Fibroblast of lung (primary cell): ENCODE results near the gene REEP1. TPM values are rescaled to one million over a fixed set of nuclear protein-coding genes. Genes with fewer than 3 reads are reported as not detected.

ENCODE experiments used
- DNase-seq, 2 donors: peaks; one replicate each; pipeline versions ENCODE4 v3.0.0 to v3.0.0-alpha.2; 2010; ENCODE audit warnings: low read depth in 2 of 2
- H2AFZ ChIP-seq: 2 replicates; pipeline ENCODE4 v1.5.1; 2012; ENCODE audit warnings: low read length, control low read depth, inconsistent platforms
- H3K27ac ChIP-seq: 2 replicates; pipeline ENCODE4 v1.5.1; 2011; ENCODE audit warnings: low read length, control low read depth; ENCODE audit not compliant: insufficient read depth
- H3K27me3 ChIP-seq: 2 replicates; pipeline ENCODE4 v1.5.1; 2011; ENCODE audit warnings: mild to moderate bottlenecking, low read length; ENCODE audit not compliant: control insufficient read depth, insufficient read depth
- H3K36me3 ChIP-seq: 2 replicates; pipeline ENCODE4 v1.5.1; 2011; ENCODE audit warnings: low read length; ENCODE audit not compliant: control insufficient read depth, insufficient read depth
- H3K4me1 ChIP-seq: 2 replicates; pipeline ENCODE4 v1.5.1; 2011; ENCODE audit warnings: low read length; ENCODE audit not compliant: control insufficient read depth, insufficient read depth; ENCODE audit errors: extremely low read depth
- H3K4me2 ChIP-seq: 2 replicates; pipeline ENCODE4 v1.5.1; 2011; ENCODE audit warnings: low read length, control low read depth; ENCODE audit not compliant: insufficient read depth; ENCODE audit errors: extremely low read depth
- H3K4me3 ChIP-seq, 4 experiments: fragments of 200-600 bp in 1 of 4; sonication (generic) in 1 of 4; replicated peaks in 1 of 4; 2 replicates each; pipeline ENCODE4 v1.5.1; 2011 to 2016; ENCODE audit warnings: low read length in 4 of 4, low read depth in 3 of 4, mild to moderate bottlenecking in 3 of 4, control low read depth in 2 of 4, inconsistent platforms in 1 of 4, mixed read lengths in 1 of 4; ENCODE audit not compliant: insufficient read depth in 1 of 4; ENCODE audit errors: control extremely low read depth in 1 of 4
- H3K79me2 ChIP-seq: 2 replicates; pipeline ENCODE4 v1.5.1; 2012; ENCODE audit warnings: mild to moderate bottlenecking, low read length, inconsistent platforms; ENCODE audit not compliant: control insufficient read depth, insufficient read depth
- H3K9ac ChIP-seq: 2 replicates; pipeline ENCODE4 v1.5.1; 2011; ENCODE audit warnings: mild to moderate bottlenecking, low read length, control low read depth; ENCODE audit not compliant: insufficient read depth
- H3K9me3 ChIP-seq: 2 replicates; pipeline ENCODE4 v1.5.1; 2012; ENCODE audit warnings: low read depth, low read length; ENCODE audit not compliant: control insufficient read depth, insufficient read depth
- H4K20me1 ChIP-seq: 2 replicates; pipeline ENCODE4 v1.5.1; 2011; ENCODE audit warnings: low read length; ENCODE audit not compliant: control insufficient read depth, insufficient read depth; ENCODE audit errors: extremely low read depth
- CTCF ChIP-seq, 2 donors: IDR thresholded peaks in 1 of 2; conservative IDR thresholded peaks in 1 of 2; 1 replicate in 1 of 2; 2 replicates in 1 of 2; pipeline ENCODE4 v1.5.1; 2011 to 2012; ENCODE audit warnings: low read length in 2 of 2, control low read depth in 1 of 2, inconsistent platforms in 1 of 2, low read depth in 1 of 2, mild to moderate bottlenecking in 1 of 2
- EZH2 ChIP-seq: IDR thresholded peaks from 2 replicates; pipeline ENCODE4 v1.5.1; 2012; ENCODE audit warnings: low read length, control low read depth, mild to moderate bottlenecking; ENCODE audit errors: missing control alignments
- polyA plus RNA-seq, 2 donors: library from polyadenylated mRNA; depleted of rRNA in 1 of 2; stranded (reverse) in 1 of 2; unstranded in 1 of 2; fragments of >200 nt; gene quantifications; 2 replicates each; pipeline ENCODE4 v1.2.1, GENCODE V29; 2011 to 2012; ENCODE audit warnings: missing spikeins in 1 of 2
- total RNA-seq: library from RNA; depleted of rRNA; stranded (reverse); fragments of >200 nt; gene quantifications from 2 replicates; pipeline ENCODE4 v1.2.1, GENCODE V29; 2014

REEP1 gene
- total and polyA plus RNA-seq, 2 donors (not counting 1 experiment from before 2014, with no cell fraction given): 0.02 TPM; not detected in 1

DNA sequence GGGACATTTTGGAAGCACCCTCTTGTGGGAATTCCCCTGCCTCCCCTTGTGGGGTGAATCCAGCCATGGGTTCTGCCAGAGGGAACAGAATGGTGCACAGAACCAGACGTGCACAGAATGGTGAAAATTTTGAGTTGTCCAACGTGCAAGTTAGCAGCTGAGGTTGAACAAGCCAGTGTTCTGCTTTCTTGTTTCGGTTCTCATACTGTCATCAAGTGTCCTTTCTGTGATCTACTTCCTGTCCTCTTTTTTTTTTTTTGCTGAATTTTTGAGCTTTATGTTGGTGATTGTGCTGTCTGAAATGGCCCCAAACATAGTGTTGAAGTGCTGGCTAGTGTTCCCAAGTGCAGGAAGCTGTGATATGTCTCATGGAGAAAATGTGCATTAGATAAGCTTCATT, 21.5 kb upstream of the REEP1 start:
- no peak overlapping the region for H3K9ac ChIP-seq
- no peak overlapping the region for H2AFZ ChIP-seq
- no peak overlapping the region for H3K27ac ChIP-seq
- H3K9me3 ChIP-seq: no peaks in the 10 kb centered on the region
- no peaks in the 10 kb centered on the region for H3K36me3 ChIP-seq
- no peak overlapping the region for H3K4me2 ChIP-seq
- H3K79me2 ChIP-seq: no peaks in the 10 kb centered on the region
- no peak overlapping the region for H3K4me3 ChIP-seq
- TF ChIP-seq CTCF (conservative IDR thresholded peaks at IDR 0.05 in 1 of 2, IDR thresholded peaks at IDR 0.05 in 1 of 2; ENCODE audit: low read depth in 1 of 2, low read length in 2 of 2) (no peak), EZH2 (no peak)
- no peaks in the 10 kb centered on the region for H3K4me1 ChIP-seq
- no peaks in the 10 kb centered on the region for H3K27me3 ChIP-seq
- no peak for DNase-seq
- H4K20me1 ChIP-seq: no peaks in the 10 kb centered on the region

GRCh38 chr2:86357392-86357963, 20.1 kb upstream of the REEP1 start:
- H3K9ac ChIP-seq: no peak overlapping the region

DNA sequence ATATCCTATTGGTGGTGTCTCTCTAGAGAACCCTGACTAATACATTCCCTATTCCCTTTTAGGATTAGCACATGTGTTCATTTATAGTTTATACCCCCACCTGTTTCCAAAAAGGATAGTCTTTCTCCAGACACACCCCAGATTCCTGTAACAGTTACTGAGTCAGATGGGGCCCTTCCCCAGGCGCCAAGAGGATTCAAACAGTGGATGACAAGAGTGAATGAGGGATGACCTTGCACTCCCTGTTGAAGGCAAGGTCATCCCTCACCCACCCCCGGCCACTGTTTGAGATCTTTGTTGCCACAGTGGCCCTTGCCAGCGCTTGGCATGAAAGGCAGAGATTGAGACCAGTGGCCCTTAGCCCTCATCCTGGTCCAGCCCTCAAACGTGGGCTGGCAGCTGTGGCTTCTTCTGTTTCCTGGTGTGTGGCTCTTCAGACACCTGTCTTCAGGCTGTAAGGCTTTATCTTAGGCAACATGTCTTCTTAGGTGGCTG, 15.3 kb upstream of the REEP1 start:
- Histone ChIP-seq H3K4me3 (no peak overlapping the region), H3K4me2 (no peak overlapping the region), H3K9ac (no peak overlapping the region), H2AFZ (no peak overlapping the region), H3K27ac (no peak overlapping the region), H4K20me1 (no peaks in the 10 kb centered on the region), H3K36me3 (no peaks in the 10 kb centered on the region), H3K4me1 (no peaks in the 10 kb centered on the region), H3K79me2 (no peaks in the 10 kb centered on the region), H3K9me3 (no peaks in the 10 kb centered on the region), H3K27me3 (no peaks in the 10 kb centered on the region)
- no peak for DNase-seq
- TF ChIP-seq CTCF (conservative IDR thresholded peaks at IDR 0.05 in 1 of 2, IDR thresholded peaks at IDR 0.05 in 1 of 2; ENCODE audit: low read depth in 1 of 2, low read length in 2 of 2): no peak
- no peak for TF ChIP-seq EZH2

More at GRCh38 chr2:86357392-86357963, 20.1 kb upstream of the REEP1 start:
- DNase-seq: no peak
- Histone ChIP-seq H3K4me3 (no peak overlapping the region), H3K4me2 (no peak overlapping the region), H4K20me1 (no peaks in the 10 kb centered on the region), H3K36me3 (no peaks in the 10 kb centered on the region), H3K9me3 (no peaks in the 10 kb centered on the region), H2AFZ (no peak overlapping the region), H3K27me3 (no peaks in the 10 kb centered on the region), H3K27ac (no peak overlapping the region), H3K79me2 (no peaks in the 10 kb centered on the region), H3K4me1 (no peaks in the 10 kb centered on the region)
- TF ChIP-seq CTCF (conservative IDR thresholded peaks at IDR 0.05 in 1 of 2, IDR thresholded peaks at IDR 0.05 in 1 of 2; ENCODE audit: low read depth in 1 of 2, low read length in 2 of 2): no peak
